Stomach (tissue), 9 donors: Measurements from ENCODE around the gene VBP1. TPM values are rescaled to one million over a fixed set of nuclear protein-coding genes. Genes with fewer than 3 reads are reported as not detected.

ENCODE experiments used
- DNase-seq, 2 donors: peaks; one replicate each; pipeline versions ENCODE4 v3.0.0 to v3.0.0-alpha.2; 2013 to 2019
- H3K27ac ChIP-seq, 5 donors: fragments of 200-600 bp in 4 of 5; sonication (generic) in 4 of 5; one replicate each; pipeline ENCODE4 v1.5.1; 2013 to 2019; ENCODE audit warnings: mild to moderate bottlenecking in 1 of 5, moderate library complexity in 1 of 5
- H3K27me3 ChIP-seq, 3 donors: fragments of 200-600 bp; sonication (generic); one replicate each; pipeline ENCODE4 v1.5.1; 2017 to 2019; ENCODE audit warnings: mixed run types in 1 of 3
- H3K36me3 ChIP-seq, 4 donors: fragments of 200-600 bp; sonication (generic); 1 replicate in 3 of 4; 2 replicates in 1 of 4; pipeline ENCODE4 v1.5.1; 2016 to 2019
- H3K4me1 ChIP-seq, 4 donors: fragments of 200-600 bp; sonication (generic); one replicate each; pipeline ENCODE4 v1.5.1; 2016 to 2019
- H3K4me3 ChIP-seq, 4 donors: fragments of 200-600 bp; sonication (generic) in 3 of 4; one replicate each; pipeline ENCODE4 v1.5.1; 2016 to 2019; ENCODE audit warnings: mild to moderate bottlenecking in 1 of 4
- H3K9me3 ChIP-seq, 4 donors: fragments of 200-600 bp; sonication (generic); one replicate each; pipeline ENCODE4 v1.5.1; 2016 to 2019
- EP300 ChIP-seq: sonication (generic); formaldehyde crosslinking; IDR thresholded peaks from one replicate; pipeline ENCODE4 v1.6.1; 2017; ENCODE audit warnings: antibody characterized with exemption
- POLR2A ChIP-seq, 4 donors: fragments of 450-650 bp; IDR thresholded peaks; one replicate each; pipeline ENCODE4 v1.6.1; 2016; ENCODE audit warnings: antibody characterized with exemption in 4 of 4, control low read depth in 2 of 4, mild to moderate bottlenecking in 1 of 4, moderate library complexity in 1 of 4
- POLR2AphosphoS5 ChIP-seq, 3 donors: sonication (generic); formaldehyde crosslinking; IDR thresholded peaks; one replicate each; pipeline ENCODE4 v1.6.1; 2016; ENCODE audit warnings: antibody characterized with exemption in 3 of 3
- WGBS, 5 donors: extraction: QIAGEN DNeasy Blood & Tissue Kit in 3 of 5; methylation state at CpG; one replicate each; pipeline versions ENCODE4 v1.1.5 to v1.1.7; 2013 to 2018; 5-methylcytosine and 5-hydroxymethylcytosine counted together
- intact Hi-C: fragments of 100-400 bp; cut with DNase I; formaldehyde crosslinking; loops from one replicate; pipeline ENCODE4 v1.15.1; 2023; ENCODE audit warnings: low total_unique reads
- polyA plus RNA-seq, 3 donors: library from polyadenylated mRNA; stranded (reverse); fragments of 200-250 nt; gene quantifications; one replicate each; pipeline ENCODE4 v1.2.3, GENCODE V29; 2013
- total RNA-seq, 5 donors: library from RNA; depleted of rRNA; stranded (reverse); fragments of >200 nt; gene quantifications; one replicate each; pipeline versions ENCODE4 v1.1.0 to v1.2.3, GENCODE V29; 2014 to 2016
- TF ChIP-seq, protein P1 (sequence below), 7 experiments: fragments of 450-650 bp in 4 of 7; fragments of 200-600 bp in 3 of 7; sonication (generic) in 3 of 7; IDR thresholded peaks; one replicate each; pipeline ENCODE4 v1.5.1; 2016 to 2019; ENCODE audit warnings: antibody characterized with exemption in 7 of 7, control low read depth in 2 of 7, mild to moderate bottlenecking in 1 of 7
- donor health status: healthy with polysubstance abuse.
- donor health status: Bipolar disorder and iron deficiency.
- donor health status: healthy.

VBP1 gene
- total and polyA plus RNA-seq, 8 donors: 8.8 to 50.7 (median 31.9) TPM

DNA sequence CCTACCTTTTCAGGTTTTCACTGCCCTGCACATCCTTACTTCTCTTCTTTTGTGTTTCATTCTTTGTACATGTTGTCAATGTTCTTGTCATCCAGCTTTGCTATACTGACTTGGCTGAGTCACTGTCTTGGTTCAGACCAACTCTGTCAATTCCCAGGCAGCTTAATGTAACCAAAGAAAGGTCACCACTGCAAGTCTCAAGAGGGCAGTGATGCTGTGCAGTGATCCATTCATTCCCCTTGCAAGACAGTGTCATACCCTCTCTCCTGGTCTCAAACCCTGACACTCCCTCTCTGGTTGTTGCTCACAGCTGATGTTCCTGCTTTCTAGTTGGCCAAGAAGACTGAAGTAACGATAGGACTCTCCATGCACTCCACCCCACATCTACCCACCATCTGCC, 30.5 kb downstream of the VBP1 start:
- intact Hi-C loops: no loop called here
- Histone ChIP-seq H3K9me3 (no peaks in the 10 kb centered on the region), H3K4me1 (no peaks in the 10 kb centered on the region), H3K4me3 (no peak overlapping the region), H3K27me3 (no peaks in the 10 kb centered on the region), H3K36me3 (no peaks in the 10 kb centered on the region), H3K27ac (no peak overlapping the region)
- TF ChIP-seq, protein P1, sequence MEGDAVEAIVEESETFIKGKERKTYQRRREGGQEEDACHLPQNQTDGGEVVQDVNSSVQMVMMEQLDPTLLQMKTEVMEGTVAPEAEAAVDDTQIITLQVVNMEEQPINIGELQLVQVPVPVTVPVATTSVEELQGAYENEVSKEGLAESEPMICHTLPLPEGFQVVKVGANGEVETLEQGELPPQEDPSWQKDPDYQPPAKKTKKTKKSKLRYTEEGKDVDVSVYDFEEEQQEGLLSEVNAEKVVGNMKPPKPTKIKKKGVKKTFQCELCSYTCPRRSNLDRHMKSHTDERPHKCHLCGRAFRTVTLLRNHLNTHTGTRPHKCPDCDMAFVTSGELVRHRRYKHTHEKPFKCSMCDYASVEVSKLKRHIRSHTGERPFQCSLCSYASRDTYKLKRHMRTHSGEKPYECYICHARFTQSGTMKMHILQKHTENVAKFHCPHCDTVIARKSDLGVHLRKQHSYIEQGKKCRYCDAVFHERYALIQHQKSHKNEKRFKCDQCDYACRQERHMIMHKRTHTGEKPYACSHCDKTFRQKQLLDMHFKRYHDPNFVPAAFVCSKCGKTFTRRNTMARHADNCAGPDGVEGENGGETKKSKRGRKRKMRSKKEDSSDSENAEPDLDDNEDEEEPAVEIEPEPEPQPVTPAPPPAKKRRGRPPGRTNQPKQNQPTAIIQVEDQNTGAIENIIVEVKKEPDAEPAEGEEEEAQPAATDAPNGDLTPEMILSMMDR (IDR thresholded peaks at IDR 0.05): no peak
- TF ChIP-seq POLR2A (IDR thresholded peaks at IDR 0.05) (no peak), EP300 (no peak), POLR2AphosphoS5 (IDR thresholded peaks at IDR 0.05) (no peak)
- no peak for DNase-seq
- WGBS, 5 donors: 54 to 93% (median 72%) methylated on average over 1 of the region's 1 CpG; no CpG with 5 or more reads in 1 of the 5 donors

DNA sequence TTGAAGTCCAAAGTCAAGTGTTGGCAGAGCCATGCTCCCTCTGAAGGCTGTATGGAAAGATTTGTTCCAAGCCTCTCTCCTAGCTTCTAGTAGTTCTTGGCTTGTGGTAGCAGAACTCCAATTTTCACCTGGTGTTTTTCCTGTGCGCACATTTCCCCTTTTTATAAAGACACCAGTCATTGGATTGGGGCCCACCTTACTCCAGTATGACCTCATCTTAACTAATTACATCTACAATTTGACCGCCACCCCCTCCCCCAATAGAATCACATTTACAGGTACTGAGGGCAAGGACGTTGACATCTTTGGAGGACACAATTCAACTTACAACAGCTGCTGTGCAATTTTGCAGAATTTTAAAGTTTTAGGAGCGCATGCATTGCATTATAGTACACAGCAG, 31.2 kb downstream of the VBP1 start:
- Histone ChIP-seq H3K27ac (no peak overlapping the region), H3K4me3 (no peak overlapping the region), H3K9me3 (no peaks in the 10 kb centered on the region), H3K36me3 (no peaks in the 10 kb centered on the region), H3K4me1 (no peaks in the 10 kb centered on the region), H3K27me3 (no peaks in the 10 kb centered on the region)
- DNase-seq: no peak
- intact Hi-C loops: no loop called here
- WGBS, 5 donors: 59 to 86% (median 74%) methylated on average over 4 of the region's 4 CpGs
- no peak for TF ChIP-seq EP300
- TF ChIP-seq, protein P1 (IDR thresholded peaks at IDR 0.05): no peak
- TF ChIP-seq POLR2AphosphoS5 (IDR thresholded peaks at IDR 0.05): no peak
- no peak for TF ChIP-seq POLR2A (IDR thresholded peaks at IDR 0.05)

DNA sequence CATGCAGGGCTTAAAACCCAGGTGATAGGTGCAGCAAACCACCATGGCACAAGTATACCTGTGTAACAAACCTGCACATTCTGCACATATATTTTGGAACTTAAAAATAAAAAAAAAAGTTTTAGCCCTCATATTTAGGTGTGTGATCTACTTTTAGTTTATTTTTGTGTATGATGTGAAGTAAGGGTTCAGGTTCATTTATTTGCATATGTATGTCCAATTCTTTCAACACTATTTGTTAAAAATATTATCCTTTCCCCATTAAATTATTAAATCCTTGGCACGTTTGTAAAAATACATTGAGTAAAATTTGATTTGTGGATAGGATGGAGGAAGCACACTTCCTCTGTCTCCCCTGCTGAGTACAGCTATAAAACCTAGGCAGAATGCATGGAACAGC, 35.1 kb downstream of the VBP1 start:
- H3K4me1 ChIP-seq: no peaks in the 10 kb centered on the region
- DNase-seq: no peak
- H3K4me3 ChIP-seq: no peak overlapping the region
- WGBS, 5 donors: 50 to 75% (median 62%) methylated on average over 1 of the region's 1 CpG
- no peaks in the 10 kb centered on the region for H3K9me3 ChIP-seq
- no peak for TF ChIP-seq EP300
- TF ChIP-seq, protein P1 (IDR thresholded peaks at IDR 0.05): no peak
- TF ChIP-seq POLR2A (IDR thresholded peaks at IDR 0.05): no peak
- no peak for TF ChIP-seq POLR2AphosphoS5 (IDR thresholded peaks at IDR 0.05)
- no peaks in the 10 kb centered on the region for H3K36me3 ChIP-seq
- no peaks in the 10 kb centered on the region for H3K27me3 ChIP-seq
- H3K27ac ChIP-seq: no peak overlapping the region
- intact Hi-C loops: no loop called here

DNA sequence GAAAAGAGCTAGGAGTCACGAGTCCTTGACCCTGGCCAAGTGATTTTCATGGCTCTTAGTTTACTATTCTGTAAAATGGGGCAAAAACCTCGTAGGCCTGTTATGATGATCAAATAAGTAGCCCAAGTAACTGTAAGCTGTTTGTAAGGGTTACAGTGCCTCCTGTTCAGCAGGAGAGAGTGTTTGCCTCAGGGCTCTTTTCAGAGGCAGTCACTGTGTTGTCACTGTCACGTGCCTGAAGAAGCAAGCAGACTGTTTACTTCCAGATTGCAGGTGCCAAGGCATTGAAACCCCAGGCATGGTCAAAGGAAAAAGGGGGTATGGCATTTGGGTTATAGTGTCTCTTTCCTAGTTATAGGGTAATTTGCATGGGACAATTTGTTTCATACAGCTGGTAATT, 43.5 kb downstream of the VBP1 start:
- H3K27me3 ChIP-seq: no peaks in the 10 kb centered on the region
- no peak for TF ChIP-seq POLR2A (IDR thresholded peaks at IDR 0.05)
- H3K27ac ChIP-seq: no peak overlapping the region
- 31 to 61% (median 53%) methylated on average over 3 of the region's 3 CpGs for WGBS, 5 donors
- H3K4me3 ChIP-seq: no peak overlapping the region
- no peaks in the 10 kb centered on the region for H3K36me3 ChIP-seq
- no peaks in the 10 kb centered on the region for H3K9me3 ChIP-seq
- peaks cover 0 to 11% (median 5%) of the 10 kb centered on the region in 4 donors for H3K4me1 ChIP-seq
- intact Hi-C loops: no loop called here
- no peak for DNase-seq

DNA sequence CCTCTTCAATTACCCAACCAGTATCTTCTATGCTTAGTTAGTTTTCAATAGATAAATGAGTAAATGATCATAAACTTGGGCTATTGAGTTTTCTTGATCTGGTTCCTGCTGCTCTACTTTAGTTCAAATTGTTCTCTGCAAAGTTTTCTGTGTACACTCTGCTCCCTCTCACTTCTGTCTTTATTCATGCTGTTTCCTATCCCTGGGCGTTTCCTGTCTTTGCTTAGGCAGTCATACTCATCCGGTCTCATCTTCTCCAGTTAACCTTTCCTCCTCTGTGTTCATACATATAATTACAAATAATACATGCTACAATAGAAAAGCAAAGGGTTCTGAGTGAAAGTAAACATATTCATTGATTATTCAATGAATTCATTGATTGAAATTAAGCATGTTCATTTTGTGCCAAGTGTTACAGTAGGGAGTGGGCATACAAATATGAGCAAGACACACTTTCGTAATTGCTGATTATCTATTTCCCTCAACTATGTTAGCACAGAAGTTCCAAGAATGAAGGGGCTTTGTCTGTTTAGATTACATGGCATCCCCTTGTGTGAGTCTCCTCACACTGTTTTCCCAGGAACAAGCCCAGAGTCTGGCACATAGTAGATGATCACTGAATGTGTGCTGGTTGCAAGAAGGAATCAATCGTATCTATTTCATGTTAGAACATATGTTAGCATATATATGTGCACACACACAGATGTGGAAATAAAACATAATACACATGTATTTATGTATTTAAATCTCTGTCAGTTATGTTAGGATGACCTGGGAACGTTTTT, 46.9 kb downstream of the VBP1 start:
- no peaks in the 10 kb centered on the region for H3K27me3 ChIP-seq
- H3K4me1 ChIP-seq: peaks cover 0 to 11% (median 5%) of the 10 kb centered on the region in 4 donors
- H3K4me3 ChIP-seq: peak overlapping the region in 3 of 4 donors; percentile 38 to 48 (median 44)
- WGBS, 5 donors: 19 to 42% (median 27%) methylated on average over 5 of the region's 5 CpGs
- H3K36me3 ChIP-seq: no peaks in the 10 kb centered on the region
- no peak for TF ChIP-seq POLR2AphosphoS5 (IDR thresholded peaks at IDR 0.05)
- no peak for TF ChIP-seq POLR2A (IDR thresholded peaks at IDR 0.05)
- no peak for TF ChIP-seq EP300
- TF ChIP-seq, protein P1 (IDR thresholded peaks at IDR 0.05): no peak
- H3K9me3 ChIP-seq: no peaks in the 10 kb centered on the region
- no peak for DNase-seq
- intact Hi-C loops: no loop called here
- H3K27ac ChIP-seq: no peak overlapping the region
